Erythroblast (primary cell): ENCODE measurements around the gene AMACR.
"Not testable (repeated sequence)": the region's sequence is repeated elsewhere in the genome, so short reads cannot be mapped to it uniquely, and the experiment has no call there.

Source experiments
- DNase-seq, 2 experiments: peaks; one replicate each; lab custom pipeline; 2025; lab: John Stamatoyannopoulos, UW
- GATA1 ChIP-seq: IDR thresholded peaks from 2 replicates; pipeline ENCODE4 v1.6.1; 2011; ENCODE audit warnings: low read depth, mild to moderate bottlenecking, control low read depth, low read length, moderate library complexity
- POLR2A ChIP-seq: IDR thresholded peaks from 2 replicates; pipeline ENCODE4 v1.6.1; 2011; ENCODE audit warnings: mild to moderate bottlenecking, low read length

Gene AMACR

DNA sequence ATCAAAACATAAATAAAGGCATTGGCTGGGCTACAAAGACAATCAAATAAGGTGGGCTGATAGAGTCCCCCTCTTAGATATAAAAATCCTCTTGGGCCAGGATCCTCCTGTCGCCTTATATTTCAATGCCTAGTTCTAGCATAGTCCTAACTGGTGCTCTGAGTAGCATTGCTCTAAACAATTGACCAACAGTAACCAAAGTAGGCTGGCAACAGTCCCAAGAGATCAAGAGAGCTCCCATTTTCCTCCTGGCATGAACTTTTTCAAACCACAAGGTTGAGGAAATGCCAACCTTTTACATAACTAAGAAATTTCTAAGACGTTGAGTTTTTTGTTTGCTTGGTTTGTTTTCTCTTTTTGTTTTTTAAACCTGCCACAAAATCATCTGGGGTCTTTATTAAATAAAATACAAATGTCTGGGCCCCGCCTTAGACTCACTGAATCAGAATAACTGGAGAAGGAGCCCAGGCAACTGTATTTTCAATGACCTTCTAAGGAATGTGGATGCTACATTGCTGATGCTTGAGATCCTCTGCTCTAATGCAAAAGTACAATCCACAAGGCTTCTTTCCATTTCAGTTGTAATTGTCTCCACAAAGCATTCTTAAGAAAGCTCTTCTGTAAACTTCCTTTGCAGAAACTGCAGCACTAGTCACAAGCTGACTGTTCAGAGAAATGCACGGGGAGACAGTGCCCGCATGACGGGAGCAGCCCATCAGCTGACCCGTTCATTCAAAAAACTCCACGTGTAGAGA, 26.3 kb downstream of the AMACR start:
- TF ChIP-seq POLR2A (no peak), GATA1 (no peak)
- no peak for DNase-seq

DNA sequence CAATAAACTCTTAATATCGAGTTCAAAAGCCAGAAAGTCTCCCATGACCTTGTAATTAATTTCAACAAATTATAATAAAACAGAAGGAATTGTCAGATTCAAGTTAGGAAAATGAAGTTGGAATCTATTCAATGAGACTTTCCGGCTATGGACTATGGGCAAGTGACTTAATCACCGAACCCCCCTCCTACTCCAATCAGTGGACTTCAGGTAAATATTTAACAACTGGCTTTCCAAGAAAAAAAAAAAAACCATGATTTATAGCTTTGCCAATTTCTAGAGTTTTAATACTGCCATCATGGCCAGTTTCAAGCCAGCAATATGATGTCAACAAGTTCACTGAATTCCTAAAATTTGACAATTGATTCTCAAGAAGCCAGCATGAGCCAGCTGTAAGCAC, 27.8 kb downstream of the AMACR start:
- TF ChIP-seq POLR2A (no peak), GATA1 (no peak)
- no peak for DNase-seq

DNA sequence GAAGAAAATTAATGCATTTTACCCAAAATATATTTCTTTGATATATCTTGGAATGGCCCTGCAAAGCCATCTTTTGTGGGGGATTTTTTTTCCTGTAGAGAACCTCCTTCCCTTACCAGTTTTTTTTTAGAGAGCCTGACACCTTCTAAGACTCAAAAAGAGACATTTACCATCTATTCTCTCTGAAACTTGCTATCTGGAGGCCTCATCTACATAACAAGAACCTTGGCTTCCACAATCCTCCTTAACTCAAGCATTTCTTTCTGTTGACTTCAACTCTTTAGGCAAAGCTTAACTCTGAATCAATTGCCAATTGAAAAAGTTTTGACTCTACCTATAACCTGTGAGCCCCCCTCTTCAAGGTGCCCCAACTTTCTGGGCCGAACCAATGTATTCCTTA, 29.5 kb downstream of the AMACR start:
- TF ChIP-seq GATA1 (no peak), POLR2A (no peak)

DNA sequence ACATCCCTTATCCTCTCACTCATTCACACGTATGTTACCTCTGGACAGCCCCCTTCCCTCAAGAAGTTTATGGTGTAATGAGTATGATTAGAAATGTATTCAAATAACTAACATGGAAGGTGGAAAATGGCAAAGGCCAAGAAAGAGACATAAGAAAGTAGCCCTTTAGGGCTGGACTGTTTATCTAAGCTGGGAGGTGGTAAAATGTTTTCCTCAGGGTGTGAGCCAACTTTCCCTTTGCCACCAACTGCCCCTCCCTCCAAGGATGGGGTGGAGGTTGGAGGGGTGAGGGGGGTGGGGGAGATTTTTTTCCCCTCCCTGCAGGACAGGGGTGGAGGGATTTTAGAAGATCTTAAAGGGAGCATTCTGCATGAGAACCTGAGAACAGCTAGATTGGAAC, 31.5 kb downstream of the AMACR start:
- no peak for TF ChIP-seq POLR2A
- no peak for TF ChIP-seq GATA1
- no peak for DNase-seq

More for the DNA sequence above, 29.5 kb downstream of the AMACR start:
- no peak for DNase-seq

DNA sequence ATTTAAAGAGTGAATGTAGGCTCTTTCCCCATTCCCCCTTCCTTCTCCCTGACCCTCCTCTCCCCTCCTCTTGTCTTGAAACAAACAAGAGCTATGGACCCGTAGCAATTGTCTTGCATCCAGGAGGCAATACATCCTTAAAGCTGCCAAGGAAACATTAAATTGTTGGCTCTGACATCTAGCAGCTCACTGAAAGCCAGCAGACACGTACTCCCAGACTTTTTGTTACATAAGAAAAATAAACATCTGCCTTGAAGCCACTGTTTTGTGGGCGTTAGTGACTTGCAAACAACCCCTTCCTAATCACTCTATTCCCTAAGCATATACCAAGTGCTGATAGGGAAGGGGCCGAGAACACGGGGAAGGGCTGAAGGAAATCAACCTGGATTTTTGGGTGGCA, 32.0 kb downstream of the AMACR start:
- DNase-seq = no peak
- TF ChIP-seq GATA1 = no peak
- no peak for TF ChIP-seq POLR2A

DNA sequence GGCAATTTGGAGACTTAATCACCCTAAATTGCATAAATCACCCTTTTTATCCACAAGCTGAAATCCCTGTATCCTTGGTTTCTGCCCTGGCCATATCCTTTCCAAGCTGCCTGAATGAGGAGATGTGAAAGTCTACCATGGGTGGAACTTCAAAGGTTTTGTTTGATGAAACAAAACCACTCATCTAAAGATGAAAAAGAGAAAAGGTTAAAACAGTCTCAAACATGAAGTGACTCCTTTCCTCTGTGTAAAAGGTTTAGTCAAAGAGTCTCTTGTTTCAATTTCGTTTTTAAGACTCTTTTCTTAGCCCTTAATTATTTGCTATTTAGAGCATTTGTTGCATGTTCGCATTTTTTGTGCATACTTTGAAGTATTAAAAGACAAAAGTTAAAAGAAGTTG, 34.6 kb downstream of the AMACR start:
- no peak for TF ChIP-seq GATA1
- no peak for TF ChIP-seq POLR2A
- DNase-seq = no peak

DNA sequence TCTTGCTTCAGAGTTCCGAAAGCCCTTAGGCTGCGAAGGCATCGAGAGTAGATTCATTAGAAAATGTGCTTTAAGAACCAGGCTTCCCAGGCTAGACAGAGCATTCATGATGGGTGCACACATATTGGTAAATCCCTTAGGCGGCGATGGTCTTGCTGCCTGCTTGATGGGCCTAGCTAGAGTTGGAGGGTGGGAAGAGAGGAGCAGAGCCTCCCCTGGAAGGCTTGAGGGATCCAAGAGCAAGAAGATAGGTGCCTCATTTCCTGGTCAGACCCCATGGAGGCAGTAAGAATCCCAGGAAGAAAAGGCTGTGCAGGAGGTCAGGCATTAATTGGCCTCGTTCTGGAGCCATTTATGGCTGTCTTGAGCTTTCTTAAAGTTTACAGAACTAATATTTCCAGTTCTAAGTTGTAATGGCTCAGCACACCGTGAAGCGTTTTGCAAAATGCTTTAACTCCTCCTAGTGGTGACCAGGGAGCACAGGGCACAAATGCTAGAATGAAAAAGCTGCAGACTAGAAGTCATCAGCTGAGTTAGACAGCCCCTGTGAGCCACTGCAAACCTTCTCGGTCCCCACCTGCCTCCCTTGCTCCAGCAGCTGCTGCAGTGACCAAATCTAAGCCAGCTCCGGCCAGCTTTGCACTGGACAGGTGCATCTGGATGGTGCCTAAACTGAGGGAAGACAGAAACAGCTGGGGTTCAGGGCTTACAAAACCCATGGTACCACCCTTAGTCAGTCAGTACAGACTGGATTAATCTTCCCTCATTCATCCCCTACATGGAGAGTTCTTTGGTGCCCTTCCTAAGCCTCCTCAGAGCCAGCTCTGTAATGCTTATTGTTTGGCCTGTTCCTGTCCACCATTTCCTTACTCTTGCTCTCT, 38.0 kb downstream of the AMACR start:
- DNase-seq = peak; percentile 4
- TF ChIP-seq POLR2A (no peak), GATA1 (no peak)

DNA sequence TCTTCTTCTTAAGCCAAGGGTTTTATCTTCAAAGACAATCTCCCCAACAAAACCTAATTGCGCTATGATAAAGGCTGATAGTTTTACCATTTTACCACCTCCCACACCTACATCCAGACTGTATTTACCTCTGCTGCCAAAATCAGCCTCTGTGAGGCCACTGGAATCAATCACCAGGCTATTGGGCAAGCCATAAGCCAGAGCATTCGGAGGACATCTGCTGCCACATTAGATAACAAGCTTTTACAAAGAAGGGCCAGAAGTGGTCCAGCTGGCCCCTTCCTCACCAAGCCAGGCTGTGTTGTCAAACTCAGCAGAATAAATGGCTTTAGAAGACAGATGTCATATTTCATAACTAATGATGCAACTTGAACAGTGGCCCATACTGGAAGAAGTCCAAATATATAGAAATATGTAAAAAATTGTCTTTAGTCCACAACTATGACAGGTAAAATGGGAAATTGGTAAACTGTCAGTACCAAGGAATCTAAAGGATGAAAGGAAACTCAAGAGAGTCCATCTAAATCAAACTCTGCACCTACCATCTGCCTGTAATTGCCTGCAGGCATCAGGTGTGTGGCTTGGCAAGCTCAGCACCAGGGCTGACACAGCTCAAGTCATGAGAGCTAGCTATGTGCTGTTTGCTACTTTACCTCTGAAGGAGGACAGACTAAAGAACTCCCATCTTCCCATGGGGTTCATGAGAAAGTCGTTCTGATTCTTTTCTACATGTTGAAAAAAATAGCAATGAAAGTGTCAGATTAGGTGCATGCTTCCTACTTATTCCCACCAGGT, 39.4 kb downstream of the AMACR start:
- no peak for TF ChIP-seq POLR2A
- TF ChIP-seq GATA1 = no peak
- no peak for DNase-seq

DNA sequence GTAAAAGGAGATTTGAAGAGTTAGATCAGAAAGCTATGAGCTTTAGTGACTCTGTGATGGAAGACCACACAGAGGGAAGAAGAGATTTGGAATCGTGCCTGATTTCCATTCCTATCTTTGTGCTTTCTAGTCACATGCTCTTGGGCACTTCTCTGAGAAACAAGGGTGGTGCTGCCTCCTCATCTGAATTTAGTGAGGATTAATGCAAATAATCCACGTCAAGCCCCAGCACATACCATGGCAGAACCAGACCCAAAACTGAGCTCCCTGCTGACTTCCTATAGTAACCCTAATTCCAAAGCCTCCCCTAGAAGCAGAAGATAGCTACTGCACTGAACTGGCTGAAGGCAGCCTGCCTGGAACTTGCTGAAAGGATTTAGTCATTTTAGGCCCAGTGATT, 41.0 kb downstream of the AMACR start:
- no peak for DNase-seq
- TF ChIP-seq POLR2A = no peak
- TF ChIP-seq GATA1 = no peak

DNA sequence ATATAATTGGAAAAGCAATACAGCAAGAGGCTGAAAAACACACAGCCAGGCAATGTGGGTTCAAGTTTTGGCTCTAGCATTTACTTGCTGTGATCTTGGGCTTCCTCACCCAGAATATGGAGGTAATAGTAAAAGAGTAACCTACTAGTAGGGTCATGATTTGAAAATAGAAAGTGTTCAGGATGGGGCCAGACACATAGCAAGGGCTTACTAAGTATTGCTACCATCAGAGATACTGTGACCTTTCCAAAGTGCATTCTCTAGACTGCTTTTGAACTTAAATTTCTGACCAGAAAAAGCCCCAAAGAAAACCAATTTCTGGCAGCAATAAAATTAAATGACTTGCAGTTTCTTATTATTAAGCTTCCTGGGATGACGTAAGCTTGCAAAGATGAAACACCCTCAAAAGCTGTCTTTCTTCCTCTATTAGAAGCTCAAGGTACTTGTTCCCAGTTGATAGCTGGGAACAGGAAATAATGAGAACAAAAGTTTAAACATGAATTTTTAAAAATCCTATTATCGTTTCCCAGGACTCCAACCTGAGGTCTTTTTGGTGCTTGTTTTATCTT, 43.6 kb downstream of the AMACR start:
- TF ChIP-seq GATA1 (no peak), POLR2A (no peak)
- DNase-seq = no peak

DNA sequence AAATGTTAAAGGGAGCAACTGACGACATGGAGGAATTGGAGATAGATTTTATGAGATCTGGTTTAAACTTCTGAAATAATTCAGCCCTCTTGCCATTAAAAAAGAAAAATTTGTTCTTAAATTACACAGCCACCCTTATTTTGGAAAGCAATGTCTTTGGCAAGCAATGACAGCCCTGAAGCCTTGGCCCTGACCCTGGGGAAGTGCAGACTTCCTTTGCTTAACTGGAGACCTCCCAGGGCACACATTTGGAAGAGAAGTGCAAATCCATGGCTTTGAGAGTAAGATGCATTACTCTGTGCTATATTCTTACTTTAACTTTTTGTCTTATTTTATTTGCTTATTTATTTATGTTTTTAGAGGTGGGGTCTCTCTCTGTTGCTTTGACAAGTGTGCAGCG, 49.7 kb downstream of the AMACR start:
- DNase-seq = no peak
- TF ChIP-seq GATA1 (no peak), POLR2A (no peak)

DNA sequence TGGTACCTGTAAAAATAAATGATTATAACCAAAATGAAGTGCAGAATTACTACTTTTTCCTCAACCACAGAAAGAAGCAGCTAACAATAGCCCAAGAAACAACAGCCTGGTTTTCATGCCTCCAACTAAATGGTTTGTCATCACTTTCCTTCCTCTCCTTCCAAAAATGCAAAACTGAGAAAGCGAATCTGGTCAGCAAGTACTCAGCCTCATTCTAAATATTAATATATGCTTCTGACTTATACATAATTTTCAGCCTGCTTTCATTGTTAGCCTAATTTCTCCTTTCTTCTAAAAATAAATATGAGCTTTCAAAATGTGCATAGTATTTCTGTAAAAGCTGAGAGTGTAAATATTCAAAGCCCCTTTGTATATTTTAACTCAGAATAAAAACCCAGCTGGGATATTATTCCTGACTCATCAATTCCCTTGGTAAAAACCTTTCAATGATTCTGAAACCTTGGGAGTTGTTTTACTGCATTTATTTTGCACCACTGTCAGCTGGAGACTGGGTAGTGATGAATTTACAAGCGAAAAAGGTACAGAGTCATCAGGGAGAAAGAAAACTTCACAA, 50.2 kb downstream of the AMACR start:
- no peak for TF ChIP-seq POLR2A
- DNase-seq = no peak

DNA sequence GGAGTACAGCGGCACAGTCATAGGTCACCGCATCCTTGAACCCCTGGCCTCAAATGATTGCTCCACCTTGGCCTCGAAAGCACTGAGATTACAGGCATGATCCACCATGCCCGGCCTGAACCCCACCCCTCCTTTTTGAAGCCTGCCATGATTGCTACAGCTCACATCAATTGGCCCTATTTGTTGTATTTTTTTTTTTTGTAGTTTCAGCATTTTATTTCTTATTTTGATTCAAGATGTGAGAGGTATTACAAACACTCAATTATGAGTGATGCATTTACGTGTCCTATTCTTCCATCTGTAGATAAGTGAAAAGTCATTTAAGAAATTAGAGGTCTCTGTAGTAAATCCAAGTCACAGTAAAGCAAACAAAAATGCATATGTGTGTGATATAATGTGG, 55.7 kb downstream of the AMACR start:
- DNase-seq = not testable (repeated sequence)

DNA sequence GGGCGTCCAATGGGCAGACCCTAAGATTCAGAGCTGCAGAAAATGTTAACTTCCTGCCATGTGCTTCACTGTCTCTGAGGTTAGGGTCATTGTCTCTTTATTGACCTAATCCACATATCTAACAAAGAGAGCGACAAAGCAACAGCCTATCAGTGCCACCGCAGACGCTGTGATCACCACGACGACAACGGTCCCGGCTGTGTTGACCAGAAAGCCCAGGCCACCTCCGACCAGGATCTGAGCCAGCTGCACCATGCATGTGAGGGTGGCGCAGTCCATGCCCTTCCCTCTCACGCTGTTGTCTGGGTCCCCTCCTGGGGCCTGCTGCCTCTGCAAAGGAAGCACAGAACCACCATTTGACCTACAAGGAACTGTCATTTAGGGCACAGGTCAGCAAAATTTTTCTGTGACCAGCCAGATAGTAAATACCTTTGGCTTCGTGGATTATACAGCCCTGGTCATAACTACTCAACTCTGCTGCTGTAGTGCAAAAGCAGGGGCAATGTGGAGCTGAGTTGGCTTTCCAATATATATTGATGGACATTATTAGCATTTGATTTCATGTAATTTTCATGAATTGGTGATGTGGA, 63.2 kb downstream of the AMACR start:
- TF ChIP-seq GATA1 (no peak), POLR2A (no peak)
- DNase-seq = no peak
